Fibroblast of lung (primary cell): ENCODE measurements around the gene SIK2. TPM values are rescaled to one million over a fixed set of nuclear protein-coding genes. Genes with fewer than 3 reads are reported as not detected.

ENCODE experiments used
- DNase-seq, 2 donors: peaks; one replicate each; pipeline versions ENCODE4 v3.0.0 to v3.0.0-alpha.2; 2010; ENCODE audit warnings: low read depth in 2 of 2
- H2AFZ ChIP-seq: 2 replicates; pipeline ENCODE4 v1.5.1; 2012; ENCODE audit warnings: low read length, control low read depth, inconsistent platforms
- H3K27ac ChIP-seq: 2 replicates; pipeline ENCODE4 v1.5.1; 2011; ENCODE audit warnings: low read length, control low read depth; ENCODE audit not compliant: insufficient read depth
- H3K27me3 ChIP-seq: 2 replicates; pipeline ENCODE4 v1.5.1; 2011; ENCODE audit warnings: mild to moderate bottlenecking, low read length; ENCODE audit not compliant: control insufficient read depth, insufficient read depth
- H3K36me3 ChIP-seq: 2 replicates; pipeline ENCODE4 v1.5.1; 2011; ENCODE audit warnings: low read length; ENCODE audit not compliant: control insufficient read depth, insufficient read depth
- H3K4me1 ChIP-seq: 2 replicates; pipeline ENCODE4 v1.5.1; 2011; ENCODE audit warnings: low read length; ENCODE audit not compliant: control insufficient read depth, insufficient read depth; ENCODE audit errors: extremely low read depth
- H3K4me2 ChIP-seq: 2 replicates; pipeline ENCODE4 v1.5.1; 2011; ENCODE audit warnings: low read length, control low read depth; ENCODE audit not compliant: insufficient read depth; ENCODE audit errors: extremely low read depth
- H3K4me3 ChIP-seq, 4 experiments: fragments of 200-600 bp in 1 of 4; sonication (generic) in 1 of 4; replicated peaks in 1 of 4; 2 replicates each; pipeline ENCODE4 v1.5.1; 2011 to 2016; ENCODE audit warnings: low read length in 4 of 4, low read depth in 3 of 4, mild to moderate bottlenecking in 3 of 4, control low read depth in 2 of 4, inconsistent platforms in 1 of 4, mixed read lengths in 1 of 4; ENCODE audit not compliant: insufficient read depth in 1 of 4; ENCODE audit errors: control extremely low read depth in 1 of 4
- H3K79me2 ChIP-seq: 2 replicates; pipeline ENCODE4 v1.5.1; 2012; ENCODE audit warnings: mild to moderate bottlenecking, low read length, inconsistent platforms; ENCODE audit not compliant: control insufficient read depth, insufficient read depth
- H3K9ac ChIP-seq: 2 replicates; pipeline ENCODE4 v1.5.1; 2011; ENCODE audit warnings: mild to moderate bottlenecking, low read length, control low read depth; ENCODE audit not compliant: insufficient read depth
- H3K9me3 ChIP-seq: 2 replicates; pipeline ENCODE4 v1.5.1; 2012; ENCODE audit warnings: low read depth, low read length; ENCODE audit not compliant: control insufficient read depth, insufficient read depth
- H4K20me1 ChIP-seq: 2 replicates; pipeline ENCODE4 v1.5.1; 2011; ENCODE audit warnings: low read length; ENCODE audit not compliant: control insufficient read depth, insufficient read depth; ENCODE audit errors: extremely low read depth
- CTCF ChIP-seq, 2 donors: IDR thresholded peaks in 1 of 2; conservative IDR thresholded peaks in 1 of 2; 1 replicate in 1 of 2; 2 replicates in 1 of 2; pipeline ENCODE4 v1.5.1; 2011 to 2012; ENCODE audit warnings: low read length in 2 of 2, control low read depth in 1 of 2, inconsistent platforms in 1 of 2, low read depth in 1 of 2, mild to moderate bottlenecking in 1 of 2
- EZH2 ChIP-seq: IDR thresholded peaks from 2 replicates; pipeline ENCODE4 v1.5.1; 2012; ENCODE audit warnings: low read length, control low read depth, mild to moderate bottlenecking; ENCODE audit errors: missing control alignments
- polyA plus RNA-seq, 2 donors: library from polyadenylated mRNA; depleted of rRNA in 1 of 2; stranded (reverse) in 1 of 2; unstranded in 1 of 2; fragments of >200 nt; gene quantifications; 2 replicates each; pipeline ENCODE4 v1.2.1, GENCODE V29; 2011 to 2012; ENCODE audit warnings: missing spikeins in 1 of 2
- total RNA-seq: library from RNA; depleted of rRNA; stranded (reverse); fragments of >200 nt; gene quantifications from 2 replicates; pipeline ENCODE4 v1.2.1, GENCODE V29; 2014

SIK2 gene
- total and polyA plus RNA-seq, 2 donors (not counting 1 experiment from before 2014, with no cell fraction given): 16.3 to 19.3 TPM

- H3K36me3 ChIP-seq: peaks cover 6% of the 10 kb centered on the region
- H3K79me2 ChIP-seq: no peaks in the 10 kb centered on the region
- H3K27me3 ChIP-seq: no peaks in the 10 kb centered on the region
- H2AFZ ChIP-seq: no peak overlapping the region
- H3K4me2 ChIP-seq: no peak overlapping the region
- no peaks in the 10 kb centered on the region for H4K20me1 ChIP-seq
- no peaks in the 10 kb centered on the region for H3K9me3 ChIP-seq
- TF ChIP-seq EZH2 (no peak), CTCF (conservative IDR thresholded peaks at IDR 0.05 in 1 of 2, IDR thresholded peaks at IDR 0.05 in 1 of 2; ENCODE audit: low read depth in 1 of 2, low read length in 2 of 2) (no peak)
- no peak overlapping the region for H3K9ac ChIP-seq
- peaks cover 39% of the 10 kb centered on the region for H3K4me1 ChIP-seq
- no peak for DNase-seq
- H3K4me3 ChIP-seq: no peak overlapping the region
- H3K27ac ChIP-seq: peak overlapping the region; percentile 32
These were observed 40.9 kb upstream of the SIK2 start for GRCh38 chr11:111561306-111561705.

GRCh38 chr11:111561791-111562325 lies 40.4 kb upstream of the SIK2 start:
- H3K27ac ChIP-seq: peak overlapping the region; percentile 32
- no peaks in the 10 kb centered on the region for H3K79me2 ChIP-seq
- H4K20me1 ChIP-seq: no peaks in the 10 kb centered on the region
- H3K9me3 ChIP-seq: no peaks in the 10 kb centered on the region
- no peak for TF ChIP-seq EZH2
- DNase-seq: peak; percentile 76 to 90
- no peak overlapping the region for H2AFZ ChIP-seq
- H3K9ac ChIP-seq: no peak overlapping the region
- H3K4me3 ChIP-seq: no peak overlapping the region
- peak overlapping the region; percentile 44 for H3K4me2 ChIP-seq
- no peaks in the 10 kb centered on the region for H3K27me3 ChIP-seq
- peaks cover 34% of the 10 kb centered on the region for H3K4me1 ChIP-seq
- peaks cover 6% of the 10 kb centered on the region for H3K36me3 ChIP-seq

- peak overlapping the region; percentile 32 for H3K27ac ChIP-seq
- H3K4me1 ChIP-seq: peaks cover 27% of the 10 kb centered on the region
- H4K20me1 ChIP-seq: no peaks in the 10 kb centered on the region
- H3K9me3 ChIP-seq: no peaks in the 10 kb centered on the region
- no peak overlapping the region for H3K4me3 ChIP-seq
- H3K27me3 ChIP-seq: no peaks in the 10 kb centered on the region
- H2AFZ ChIP-seq: no peak overlapping the region
- H3K36me3 ChIP-seq: peaks cover 6% of the 10 kb centered on the region
- no peak overlapping the region for H3K9ac ChIP-seq
- H3K4me2 ChIP-seq: no peak overlapping the region
- H3K79me2 ChIP-seq: no peaks in the 10 kb centered on the region
- DNase-seq: no peak
- TF ChIP-seq EZH2: no peak
- TF ChIP-seq CTCF (conservative IDR thresholded peaks at IDR 0.05 in 1 of 2, IDR thresholded peaks at IDR 0.05 in 1 of 2; ENCODE audit: low read depth in 1 of 2, low read length in 2 of 2): no peak
These were observed 39.4 kb upstream of the SIK2 start for GRCh38 chr11:111562692-111563389.
